H1 (cell line): ENCODE data around the gene PFN4. TPM values are rescaled to one million over a fixed set of nuclear protein-coding genes. Genes with fewer than 3 reads are reported as not detected.

ENCODE experiments used
- CTCF ChIA-PET: fragments of 300-600 bp; sonication (Branson Sonifier 250); formaldehyde crosslinking; loops from one replicate; lab custom pipeline; 2021; ENCODE audit not compliant: partially characterized antibody; lab: Charles Lee
- POLR2A ChIA-PET: fragments of 300-600 bp; sonication (Branson Sonifier 250); formaldehyde crosslinking; loops from one replicate; lab custom pipeline; 2021; ENCODE audit warnings: inconsistent platforms; ENCODE audit not compliant: partially characterized antibody; lab: Charles Lee
- DNase-seq, 2 experiments: peaks; one replicate each; pipeline versions ENCODE4 v3.0.0 to v3.0.0-alpha.2; 2010 to 2022; ENCODE audit warnings: low spot score in 2 of 2, low read depth in 1 of 2, mixed read lengths in 1 of 2
- FAIRE-seq: peaks from 2 replicates; lab custom pipeline; 2011; peaks lifted over from hg19 to GRCh38; lab: Jason Lieb, UNC
- H2AFZ ChIP-seq: 2 replicates; pipeline ENCODE4 v1.8.1; 2012; ENCODE audit warnings: low read length, inconsistent platforms
- H2AK5ac ChIP-seq: 2 replicates; pipeline ENCODE4 v1.6.1; 2013; ENCODE audit warnings: low read depth, low read length
- H2BK120ac ChIP-seq: replicated peaks from 2 replicates; pipeline ENCODE3; 2013; ENCODE audit warnings: low read depth, low read length, inconsistent platforms
- H2BK12ac ChIP-seq: 2 replicates; pipeline ENCODE4 v1.6.1; 2013; ENCODE audit warnings: low read depth, low read length
- H2BK15ac ChIP-seq: 2 replicates; pipeline ENCODE4 v1.6.1; 2013; ENCODE audit warnings: low read length
- H2BK20ac ChIP-seq: 2 replicates; pipeline ENCODE4 v1.6.1; 2013; ENCODE audit warnings: low read length
- H2BK5ac ChIP-seq: 2 replicates; pipeline ENCODE4 v1.6.1; 2013; ENCODE audit warnings: low read depth, low read length
- H3K14ac ChIP-seq: 2 replicates; pipeline ENCODE4 v1.6.1; 2013; ENCODE audit warnings: inconsistent platforms; ENCODE audit not compliant: insufficient read length
- H3K18ac ChIP-seq: 2 replicates; pipeline ENCODE4 v1.6.1; 2013; ENCODE audit warnings: low read length; ENCODE audit errors: extremely low read depth
- H3K23ac ChIP-seq: 2 replicates; pipeline ENCODE4 v1.6.1; 2013; ENCODE audit warnings: inconsistent platforms; ENCODE audit not compliant: insufficient read length
- H3K23me2 ChIP-seq: 2 replicates; pipeline ENCODE4 v1.6.1; 2013; ENCODE audit warnings: low read depth, low read length
- H3K27ac ChIP-seq: 2 replicates; pipeline ENCODE4 v1.6.1; 2011; ENCODE audit warnings: low read depth, low read length, inconsistent platforms
- H3K27me3 ChIP-seq, 4 experiments: replicated peaks in 1 of 4; 1 replicate in 1 of 4; 2 replicates in 3 of 4; pipeline versions ENCODE4 v1.6.1 to v1.8.1; 2011 to 2013; ENCODE audit warnings: low read length in 3 of 4, mild to moderate bottlenecking in 3 of 4, inconsistent platforms in 2 of 4, mixed read lengths in 2 of 4, moderate library complexity in 1 of 4; ENCODE audit not compliant: control insufficient read depth in 3 of 4, insufficient read depth in 3 of 4; ENCODE audit errors: extremely low read depth in 1 of 4
- H3K36me3 ChIP-seq, 4 experiments: 2 replicates each; pipeline versions ENCODE4 v1.6.1 to v1.8.1; 2011 to 2013; ENCODE audit warnings: mild to moderate bottlenecking in 4 of 4, low read length in 3 of 4, moderate library complexity in 2 of 4, control low read depth in 1 of 4, inconsistent platforms in 1 of 4; ENCODE audit not compliant: insufficient read depth in 4 of 4, control insufficient read depth in 2 of 4
- H3K4ac ChIP-seq: replicated peaks from 2 replicates; pipeline ENCODE3; 2013; ENCODE audit warnings: low read length, low read depth, mixed read lengths, inconsistent platforms; ENCODE audit not compliant: insufficient read length
- H3K4me1 ChIP-seq, 4 experiments: replicated peaks in 1 of 4; 1 replicate in 1 of 4; 2 replicates in 3 of 4; pipeline versions ENCODE4 v1.6.1 to v1.8.1; 2011 to 2013; ENCODE audit warnings: low read length in 3 of 4, inconsistent platforms in 2 of 4, mixed read lengths in 1 of 4; ENCODE audit not compliant: insufficient read depth in 4 of 4, control insufficient read depth in 3 of 4
- H3K4me2 ChIP-seq, 2 experiments: 2 replicates each; pipeline versions ENCODE4 v1.6.1 to v1.8.1; 2011 to 2013; ENCODE audit warnings: low read depth in 2 of 2, low read length in 2 of 2, control low read depth in 1 of 2, inconsistent platforms in 1 of 2, mild to moderate bottlenecking in 1 of 2; ENCODE audit not compliant: insufficient read depth in 1 of 2
- H3K4me3 ChIP-seq, 4 experiments: fragments of 200-600, 300-600 bp in 1 of 4; sonication (generic), shearing (Covaris generic), sonication (Bioruptor Twin) in 1 of 4; 2 replicates each; pipeline versions ENCODE4 v1.5.1 to v1.8.1; 2011 to 2016; ENCODE audit warnings: low read length in 4 of 4, low read depth in 3 of 4, control low read depth in 2 of 4, inconsistent platforms in 2 of 4, mild to moderate bottlenecking in 2 of 4, mixed read lengths in 1 of 4, moderate library complexity in 1 of 4; ENCODE audit not compliant: insufficient read depth in 2 of 4; ENCODE audit errors: extremely low read depth in 1 of 4
- H3K56ac ChIP-seq: replicated peaks from 2 replicates; pipeline ENCODE3; 2013; ENCODE audit warnings: low read depth, mild to moderate bottlenecking, mixed read lengths, low read length, inconsistent platforms; ENCODE audit not compliant: insufficient read length
- H3K79me1 ChIP-seq: 2 replicates; pipeline ENCODE4 v1.6.1; 2013; ENCODE audit warnings: low read depth, low read length, control low read depth
- H3K79me2 ChIP-seq, 2 experiments: 2 replicates each; pipeline versions ENCODE4 v1.6.1 to v1.8.1; 2012 to 2013; ENCODE audit warnings: low read length in 2 of 2, mild to moderate bottlenecking in 2 of 2, inconsistent platforms in 1 of 2; ENCODE audit not compliant: insufficient read depth in 2 of 2, control insufficient read depth in 1 of 2
- H3K9ac ChIP-seq, 4 experiments: replicated peaks in 1 of 4; 1 replicate in 1 of 4; 2 replicates in 3 of 4; pipeline versions ENCODE4 v1.6.1 to v1.8.1; 2011 to 2013; ENCODE audit warnings: low read depth in 3 of 4, low read length in 3 of 4, control low read depth in 2 of 4, mild to moderate bottlenecking in 2 of 4, moderate library complexity in 2 of 4, inconsistent platforms in 1 of 4; ENCODE audit errors: extremely low read depth in 1 of 4
- H3K9me3 ChIP-seq, 2 experiments: 2 replicates each; pipeline versions ENCODE4 v1.6.1 to v1.8.1; 2012 to 2013; ENCODE audit warnings: mild to moderate bottlenecking in 2 of 2, moderate library complexity in 2 of 2, control low read depth in 1 of 2, inconsistent platforms in 1 of 2, low read depth in 1 of 2, low read length in 1 of 2, mixed read lengths in 1 of 2; ENCODE audit not compliant: insufficient read depth in 2 of 2
- H4K20me1 ChIP-seq, 2 experiments: replicated peaks in 1 of 2; 2 replicates each; pipeline versions ENCODE3 to v1.8.1; 2011 to 2013; ENCODE audit warnings: inconsistent platforms in 2 of 2, low read length in 2 of 2, mild to moderate bottlenecking in 1 of 2; ENCODE audit not compliant: insufficient read depth in 2 of 2, control insufficient read depth in 1 of 2
- H4K5ac ChIP-seq: 2 replicates; pipeline ENCODE4 v1.6.1; 2013; ENCODE audit warnings: low read length, low read depth, mixed read lengths, inconsistent platforms; ENCODE audit not compliant: insufficient read length
- H4K8ac ChIP-seq: 2 replicates; pipeline ENCODE4 v1.8.0; 2013; ENCODE audit warnings: mild to moderate bottlenecking, moderate library complexity, low read length, inconsistent platforms; ENCODE audit not compliant: insufficient read depth; ENCODE audit errors: extremely low read depth
- H4K91ac ChIP-seq: replicated peaks from 2 replicates; pipeline ENCODE3; 2013; ENCODE audit warnings: low read length, mixed read lengths, inconsistent platforms; ENCODE audit not compliant: insufficient read length
- whole genome bisulfite sequencing, 2 experiments: shearing (Covaris generic) in 1 of 2; methylation state at CpG; one replicate each; pipeline versions ENCODE4 v1.1.6 to v1.1.7; 2013 to 2015; ENCODE audit warnings: low lambda C conversion rate in 2 of 2, mixed read lengths in 2 of 2, inconsistent platforms in 1 of 2, low coverage in 1 of 2, missing lambda C conversion rate in 1 of 2; ENCODE audit not compliant: insufficient replicate concordance in 2 of 2, insufficient coverage in 1 of 2, insufficient read length in 1 of 2; ENCODE audit errors: extremely low coverage in 1 of 2, missing lambda C conversion rate in 1 of 2; 5-methylcytosine and 5-hydroxymethylcytosine counted together
- polyA plus RNA-seq, 7 experiments: library from polyadenylated mRNA; depleted of rRNA in 3 of 7; stranded (reverse) in 5 of 7; unstranded in 2 of 7; fragments of >200 nt in 5 of 7; fragments of 200-250 nt in 2 of 7; gene quantifications; 1 replicate in 5 of 7; 2 replicates in 1 of 7; 4 replicates in 1 of 7; pipeline versions ENCODE4 v1.2.1 to v1.2.3, GENCODE V29; 2011 to 2013; ENCODE audit warnings: missing spikeins in 2 of 7, mixed read lengths in 2 of 7
- total RNA-seq: library from RNA; stranded (reverse); fragmentation: NEBNext Ultra II Directional; extraction: Animal tissue kit (Norgen Biotek cat#: 25700); gene quantifications from 2 replicates; pipeline ENCODE4 v1.2.1, GENCODE V29; 2021

Gene PFN4
- total and polyA plus RNA-seq, 2 of the 8 experiments (the other 6 are each of a cell fraction or from before 2014, with no cell fraction given), result not detected

- Histone ChIP-seq H3K4me2 (no peak overlapping the region), H3K4me1 (no peaks in the 10 kb centered on the region; a peak in 1 of 7 replicates), H2BK5ac (no peak overlapping the region), H3K27me3 (no peaks in the 10 kb centered on the region), H2BK12ac (no peak overlapping the region), H2AFZ (no peak overlapping the region), H4K5ac (no peak overlapping the region), H3K23ac (no peak overlapping the region), H2BK120ac (no peak overlapping the region), H3K79me2 (no peaks in the 10 kb centered on the region), H3K4ac (no peak overlapping the region), H2BK15ac (no peak overlapping the region), H4K20me1 (no peaks in the 10 kb centered on the region), H3K56ac (no peak overlapping the region), H2AK5ac (no peak overlapping the region), H3K27ac (no peak overlapping the region), H4K8ac (no peak overlapping the region), H2BK20ac (no peak overlapping the region), H3K79me1 (no peaks in the 10 kb centered on the region), H4K91ac (no peak overlapping the region), H3K9ac (no peak overlapping the region), H3K4me3 (no peak overlapping the region), H3K23me2 (no peaks in the 10 kb centered on the region), H3K36me3 (no peaks in the 10 kb centered on the region), H3K18ac (no peak overlapping the region), H3K14ac (no peak overlapping the region), H3K9me3 (no peaks in the 10 kb centered on the region)
- CTCF ChIA-PET, result interaction anchor here (0.6 to 3.1 kb wide), 11 partner anchors 9 to 103 kb away, joined by 3 to 16 read pairs (median 3); partner anchors contain the start of gene TP53I3
- POLR2A ChIA-PET, result interaction anchor here (1.0 to 1.4 kb wide), 2 partner anchors 10 to 79 kb away, joined by 4 to 5 read pairs; partner anchors contain the start of gene TP53I3
- no peak for FAIRE-seq
- no peak for DNase-seq
- WGBS, 2 experiments, result 78% methylated on average over 2 of the region's 2 CpGs; no CpG with 5 or more reads in 1 of the 2 experiments
Observed at GRCh38 chr2:24163601-24164000, 40.5 kb upstream of the PFN4 start.
